Esophagus squamous epithelium (tissue), 4 donors: ENCODE measurements around the gene B3GALT6.

Experiments used
- CTCF ChIP-seq, 6 experiments: fragments of 450-650 bp in 4 of 6; fragments of 200-600 bp in 2 of 6; sonication (generic) in 2 of 6; IDR thresholded peaks; one replicate each; pipeline ENCODE4 v1.5.1; 2016 to 2019; ENCODE audit warnings: antibody characterized with exemption in 6 of 6, mild to moderate bottlenecking in 4 of 6, moderate library complexity in 4 of 6
- POLR2A ChIP-seq, 4 donors: fragments of 450-650 bp; IDR thresholded peaks; one replicate each; pipeline ENCODE4 v1.6.1; 2017; ENCODE audit warnings: antibody characterized with exemption in 4 of 4, mild to moderate bottlenecking in 4 of 4, moderate library complexity in 3 of 4

GRCh38 chr1:1204425-1204920 lies 27.6 kb upstream of the B3GALT6 start:
- TF ChIP-seq CTCF (IDR thresholded peaks at IDR 0.05) (no peak), POLR2A (IDR thresholded peaks at IDR 0.05) (no peak)
